HG03280 (cell line): ENCODE results near the gene RNFT2.

Source experiments
- ATAC-seq: cut with Tn5 transposase; IDR thresholded peaks from one replicate; pipeline ENCODE4 v1.9.1; 2021; ENCODE audit warnings: mild to moderate bottlenecking, moderate library complexity; ENCODE audit not compliant: unreplicated experiment

RNFT2 gene

GRCh38 chr12:116874324-116874995 is 136.3 kb downstream of the RNFT2 start:
- no peak for ATAC-seq

GRCh38 chr12:116876151-116876869 is 138.2 kb downstream of the RNFT2 start:
- no peak for ATAC-seq

GRCh38 chr12:116878567-116879508 is 140.7 kb downstream of the RNFT2 start:
- no peak for ATAC-seq

- ATAC-seq, result no peak
Observed at GRCh38 chr12:116879509-116880212, 141.5 kb downstream of the RNFT2 start.

GRCh38 chr12:116880213-116880816 is 142.2 kb downstream of the RNFT2 start:
- peak; percentile 13 for ATAC-seq

GRCh38 chr12:116880817-116881324 is 142.8 kb downstream of the RNFT2 start:
- peak; percentile 70 for ATAC-seq

GRCh38 chr12:116881325-116881876 is 143.3 kb downstream of the RNFT2 start, which contains the start of gene HRK:
Gene HRK, minus strand, starts transcription at chr12:116881441. Its CDS starts 134 bp downstream, at chr12:116881307.
- no peak for ATAC-seq

GRCh38 chr12:116881877-116882507 is 143.9 kb downstream of the RNFT2 start:
- no peak for ATAC-seq

- no peak for ATAC-seq
Observed at GRCh38 chr12:116882742-116883141, 144.6 kb downstream of the RNFT2 start.

GRCh38 chr12:116884871-116885270 is 146.8 kb downstream of the RNFT2 start:
- no peak for ATAC-seq

GRCh38 chr12:116885491-116885890 is 147.4 kb downstream of the RNFT2 start:
- no peak for ATAC-seq

- ATAC-seq, result no peak
Observed at GRCh38 chr12:116887244-116887643, 149.1 kb downstream of the RNFT2 start.

GRCh38 chr12:116887897-116888296 is 149.8 kb downstream of the RNFT2 start:
- no peak for ATAC-seq

- ATAC-seq, result no peak
Observed at GRCh38 chr12:116890330-116890729, 152.2 kb downstream of the RNFT2 start.

GRCh38 chr12:116891019-116891418 is 152.9 kb downstream of the RNFT2 start:
- ATAC-seq, result no peak

- ATAC-seq, result no peak
Observed at GRCh38 chr12:116892349-116893140, 154.4 kb downstream of the RNFT2 start.

GRCh38 chr12:116894913-116895312 is 156.8 kb downstream of the RNFT2 start:
- no peak for ATAC-seq

GRCh38 chr12:116896411-116896924 is 158.4 kb downstream of the RNFT2 start:
- ATAC-seq, result no peak
